ENCODE results near the gene IL25.

DNA sequence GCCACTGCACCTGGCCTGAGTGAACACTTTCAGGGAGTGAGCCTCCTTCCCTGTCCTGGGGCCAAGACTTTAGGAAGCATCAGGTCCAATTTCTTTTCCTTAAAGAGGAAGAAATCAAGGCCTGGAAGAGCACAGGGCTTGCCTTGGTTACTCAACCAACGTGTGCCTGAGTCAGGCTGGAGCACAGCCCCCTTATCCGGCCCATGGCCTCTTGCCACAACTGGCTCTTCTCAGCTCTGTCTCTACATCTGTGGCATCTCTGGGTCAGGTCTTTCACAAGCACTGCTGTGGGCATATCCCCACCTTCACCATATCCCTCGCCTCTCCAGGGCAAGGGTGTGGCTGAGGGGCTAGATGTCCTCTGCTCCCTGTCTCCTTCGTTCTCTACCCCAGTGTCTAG is 28.7 kb downstream of the IL25 start:
- TF ChIP-seq, protein P1, sequence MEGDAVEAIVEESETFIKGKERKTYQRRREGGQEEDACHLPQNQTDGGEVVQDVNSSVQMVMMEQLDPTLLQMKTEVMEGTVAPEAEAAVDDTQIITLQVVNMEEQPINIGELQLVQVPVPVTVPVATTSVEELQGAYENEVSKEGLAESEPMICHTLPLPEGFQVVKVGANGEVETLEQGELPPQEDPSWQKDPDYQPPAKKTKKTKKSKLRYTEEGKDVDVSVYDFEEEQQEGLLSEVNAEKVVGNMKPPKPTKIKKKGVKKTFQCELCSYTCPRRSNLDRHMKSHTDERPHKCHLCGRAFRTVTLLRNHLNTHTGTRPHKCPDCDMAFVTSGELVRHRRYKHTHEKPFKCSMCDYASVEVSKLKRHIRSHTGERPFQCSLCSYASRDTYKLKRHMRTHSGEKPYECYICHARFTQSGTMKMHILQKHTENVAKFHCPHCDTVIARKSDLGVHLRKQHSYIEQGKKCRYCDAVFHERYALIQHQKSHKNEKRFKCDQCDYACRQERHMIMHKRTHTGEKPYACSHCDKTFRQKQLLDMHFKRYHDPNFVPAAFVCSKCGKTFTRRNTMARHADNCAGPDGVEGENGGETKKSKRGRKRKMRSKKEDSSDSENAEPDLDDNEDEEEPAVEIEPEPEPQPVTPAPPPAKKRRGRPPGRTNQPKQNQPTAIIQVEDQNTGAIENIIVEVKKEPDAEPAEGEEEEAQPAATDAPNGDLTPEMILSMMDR (IDR thresholded peaks at IDR 0.05) = no peak
- no peak for TF ChIP-seq EP300 (IDR thresholded peaks at IDR 0.05)
- no peak for TF ChIP-seq POLR2A (IDR thresholded peaks at IDR 0.05; ENCODE audit: low read depth)

Measured in esophagus muscularis mucosa (tissue), 4 donors.